GM18867 (cell line): ENCODE results near the gene CXorf49B.

Experiments used
- ATAC-seq: cut with Tn5 transposase; IDR thresholded peaks from one replicate; pipeline ENCODE4 v1.9.1; 2021; ENCODE audit warnings: mild to moderate bottlenecking, moderate library complexity; ENCODE audit not compliant: unreplicated experiment

CXorf49B gene

GRCh38 chrX:71815121-71815905 is 52.2 kb downstream of the CXorf49B start:
- no peak for ATAC-seq

- ATAC-seq = no peak
Measured at GRCh38 chrX:71815906-71816156, 52.7 kb downstream of the CXorf49B start.
